ENCODE results near the gene INTS1.

GRCh38 chr7:1548944-1549343 lies 44.8 kb upstream of the INTS1 start:
- no peak for TF ChIP-seq CTCF (conservative IDR thresholded peaks at IDR 0.05)
- TF ChIP-seq ZFX (IDR thresholded peaks at IDR 0.05), result no peak

Data from C4-2B (cell line).